ACHN (cell line): ENCODE results near the gene AR.

Source experiments
- DNase-seq: peaks from one replicate; pipeline ENCODE4 v3.0.0-alpha.2; 2015
- in situ Hi-C: cut with HindIII; loops from 2 replicates; pipeline ENCODE4 v1.10.0; 2017; ENCODE audit warnings: low sequenced_read_pairs, low pct_ligation_motif_present, low pct_unique_long_range_greater_than_20kb

AR gene

GRCh38 chrX:67714004-67714403, 170.2 kb downstream of the AR start:
- no peak for DNase-seq
- in situ Hi-C loops = no loop called here

GRCh38 chrX:67717571-67717970, 173.8 kb downstream of the AR start:
- in situ Hi-C loops = no loop called here

GRCh38 chrX:67718926-67719325, 175.1 kb downstream of the AR start:
- DNase-seq = no peak
- in situ Hi-C loops = no loop called here

More at GRCh38 chrX:67717571-67717970, 173.8 kb downstream of the AR start:
- no peak for DNase-seq

- in situ Hi-C loops = no loop called here
- DNase-seq = no peak
Measured at GRCh38 chrX:67720344-67720743, 176.5 kb downstream of the AR start.

- in situ Hi-C loops = no loop called here
- DNase-seq = no peak
Measured at GRCh38 chrX:67721321-67721720, 177.5 kb downstream of the AR start.

GRCh38 chrX:67723580-67724351, 179.9 kb downstream of the AR start:
- in situ Hi-C loops = no loop called here
- no peak for DNase-seq

- no peak for DNase-seq
- in situ Hi-C loops = no loop called here
Measured at GRCh38 chrX:67724359-67725110, 180.7 kb downstream of the AR start.

GRCh38 chrX:67725471-67725870, 181.7 kb downstream of the AR start:
- in situ Hi-C loops = no loop called here
- DNase-seq = no peak

GRCh38 chrX:67726018-67726417, 182.2 kb downstream of the AR start:
- in situ Hi-C loops = no loop called here
- no peak for DNase-seq

- in situ Hi-C loops = no loop called here
- no peak for DNase-seq
Measured at GRCh38 chrX:67727576-67727975, 183.8 kb downstream of the AR start.

GRCh38 chrX:67730296-67730695, 186.5 kb downstream of the AR start:
- DNase-seq = no peak

GRCh38 chrX:67731061-67731460, 187.2 kb downstream of the AR start:
- DNase-seq = no peak
- in situ Hi-C loops = no loop called here

More at GRCh38 chrX:67730296-67730695, 186.5 kb downstream of the AR start:
- in situ Hi-C loops = no loop called here

GRCh38 chrX:67732864-67733263, 189.0 kb downstream of the AR start:
- DNase-seq = no peak
- in situ Hi-C loops = no loop called here

GRCh38 chrX:67734111-67734753, 190.4 kb downstream of the AR start:
- no peak for DNase-seq
- in situ Hi-C loops = no loop called here

GRCh38 chrX:67749536-67749935, 205.7 kb downstream of the AR start:
- in situ Hi-C loops = no loop called here
- no peak for DNase-seq

- DNase-seq = no peak
- in situ Hi-C loops = no loop called here
Measured at GRCh38 chrX:67750694-67751093, 206.9 kb downstream of the AR start.

- in situ Hi-C loops = no loop called here
- no peak for DNase-seq
Measured at GRCh38 chrX:67759018-67759417, 215.2 kb downstream of the AR start.

- DNase-seq = no peak
- in situ Hi-C loops = no loop called here
Measured at GRCh38 chrX:67777148-67777547, 233.3 kb downstream of the AR start.

GRCh38 chrX:67779099-67779498, 235.3 kb downstream of the AR start:
- in situ Hi-C loops = no loop called here
- DNase-seq = no peak
